NCI-H1436 (cell line): ENCODE measurements around the gene SIX5.
A peak's percentile ranks its signal among the peaks of the same experiment; 100 is the strongest.
"Not testable (repeated sequence)": the region's sequence is repeated elsewhere in the genome, so short reads cannot be mapped to it uniquely, and the experiment has no call there.

ENCODE experiments used
- DNase-seq: peaks from one replicate; lab custom pipeline; 2025; lab: John Stamatoyannopoulos, UW

Gene SIX5

GRCh38 chr19:45768984-45769782 is at the start of gene SIX5:
Gene SIX5 (minus strand): TSS chr19:45769252. CDS start chr19:45768844, 408 bp downstream.
- DNase-seq: peak; percentile 90

DNA sequence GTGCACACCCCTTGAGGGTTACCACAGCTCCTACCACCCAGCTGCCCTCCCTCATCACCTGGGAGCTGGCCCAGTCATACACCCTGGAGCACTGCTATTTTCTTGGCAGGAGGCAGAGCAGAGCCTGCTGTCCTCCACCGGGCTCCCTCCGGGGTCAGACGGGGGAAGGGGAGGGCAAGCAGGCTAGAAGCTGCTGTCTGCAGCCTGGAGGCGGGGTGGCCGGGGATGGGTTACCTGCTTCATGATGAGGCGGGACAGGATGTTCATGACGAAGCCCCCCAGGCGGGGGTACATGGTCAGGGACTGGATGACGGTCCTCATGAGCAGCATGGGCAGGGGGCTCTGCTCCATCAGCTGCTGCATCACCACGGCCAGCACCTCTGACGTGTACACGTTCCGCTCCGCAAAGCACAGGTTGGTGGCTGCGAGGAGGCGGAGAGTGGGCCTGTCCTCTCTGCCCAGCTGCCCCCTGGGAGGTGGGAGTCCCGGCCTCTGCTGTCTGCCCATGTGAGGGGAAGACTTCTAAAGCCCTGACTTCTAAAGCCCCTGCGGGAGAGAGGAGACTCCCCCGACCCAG is 48.8 kb upstream of the SIX5 start:
- DNase-seq: no peak

DNA sequence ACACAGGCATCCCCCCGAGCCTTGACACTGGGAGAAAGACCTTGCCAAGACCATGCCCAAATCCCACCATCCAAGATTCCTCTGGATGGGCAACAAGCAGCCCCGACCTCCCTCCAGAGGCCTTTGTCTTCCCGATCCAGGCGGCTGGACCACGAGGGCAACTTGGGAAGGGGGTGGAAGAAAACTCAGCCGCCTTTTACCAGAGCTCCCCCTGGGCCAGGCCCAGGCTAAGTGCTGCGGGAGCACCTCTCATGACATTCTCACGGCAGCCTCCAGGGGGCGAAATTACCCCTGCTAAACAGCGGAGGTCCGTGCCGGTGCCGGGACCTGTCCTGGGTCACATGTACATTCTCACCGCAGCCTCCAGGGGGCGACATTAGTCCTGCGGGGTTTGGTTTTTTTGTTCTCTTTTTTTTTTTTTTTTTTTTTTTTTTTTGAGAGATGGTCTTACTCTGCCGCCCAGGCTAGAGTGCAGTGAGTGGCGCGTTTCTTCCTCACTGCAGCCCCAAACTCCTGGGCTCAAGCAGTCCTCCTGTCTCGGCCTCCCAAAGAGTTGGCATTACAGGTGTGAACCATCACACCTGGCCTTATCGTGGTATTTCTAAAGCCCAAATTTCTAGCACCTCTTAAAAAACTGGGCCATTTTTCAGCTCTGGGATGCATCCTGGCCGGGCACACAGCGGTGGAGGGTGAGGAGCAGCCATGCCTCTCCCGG is 48.1 kb upstream of the SIX5 start:
- peak; percentile 93 for DNase-seq

DNA sequence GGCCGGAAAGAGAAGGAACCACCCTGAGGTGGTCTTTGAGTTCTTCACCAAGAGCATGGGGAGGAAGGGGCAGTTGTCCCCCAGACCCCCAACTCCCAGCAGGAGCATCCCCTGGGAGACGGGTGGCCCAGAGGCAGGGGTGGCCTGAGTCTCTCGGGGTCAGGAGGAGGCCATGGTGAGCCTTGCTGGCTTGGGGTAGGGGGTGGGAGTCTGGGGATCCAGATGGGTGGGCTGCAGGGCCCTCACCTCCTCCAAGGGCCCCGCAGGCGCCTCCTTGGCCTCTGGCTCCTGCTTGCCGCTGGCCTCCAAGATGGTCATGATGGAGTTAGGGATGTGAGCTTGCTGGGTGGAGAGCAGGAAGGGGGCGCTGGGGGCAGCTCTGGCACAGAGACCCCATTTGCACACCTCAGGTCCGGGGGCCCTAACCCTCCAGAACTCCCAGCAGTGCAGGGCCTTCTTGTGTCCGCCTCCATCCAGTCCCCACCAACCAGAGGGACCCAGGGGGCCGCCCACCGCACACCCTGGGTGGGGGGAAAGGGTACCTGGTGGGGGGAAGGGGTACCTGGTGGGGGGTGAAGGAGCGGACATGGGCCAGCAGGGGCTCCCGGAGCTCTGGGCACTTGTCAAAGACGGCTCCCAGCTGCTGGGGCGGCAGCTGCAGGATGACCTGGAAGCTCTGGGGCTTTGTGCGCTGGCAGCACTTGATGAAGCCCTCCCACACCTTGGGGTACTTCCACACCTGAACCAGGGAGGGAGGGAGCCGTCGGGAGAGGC is 47.4 kb upstream of the SIX5 start:
- no peak for DNase-seq

- no peak for DNase-seq
These were observed 46.6 kb upstream of the SIX5 start for GRCh38 chr19:45815481-45816216.

DNA sequence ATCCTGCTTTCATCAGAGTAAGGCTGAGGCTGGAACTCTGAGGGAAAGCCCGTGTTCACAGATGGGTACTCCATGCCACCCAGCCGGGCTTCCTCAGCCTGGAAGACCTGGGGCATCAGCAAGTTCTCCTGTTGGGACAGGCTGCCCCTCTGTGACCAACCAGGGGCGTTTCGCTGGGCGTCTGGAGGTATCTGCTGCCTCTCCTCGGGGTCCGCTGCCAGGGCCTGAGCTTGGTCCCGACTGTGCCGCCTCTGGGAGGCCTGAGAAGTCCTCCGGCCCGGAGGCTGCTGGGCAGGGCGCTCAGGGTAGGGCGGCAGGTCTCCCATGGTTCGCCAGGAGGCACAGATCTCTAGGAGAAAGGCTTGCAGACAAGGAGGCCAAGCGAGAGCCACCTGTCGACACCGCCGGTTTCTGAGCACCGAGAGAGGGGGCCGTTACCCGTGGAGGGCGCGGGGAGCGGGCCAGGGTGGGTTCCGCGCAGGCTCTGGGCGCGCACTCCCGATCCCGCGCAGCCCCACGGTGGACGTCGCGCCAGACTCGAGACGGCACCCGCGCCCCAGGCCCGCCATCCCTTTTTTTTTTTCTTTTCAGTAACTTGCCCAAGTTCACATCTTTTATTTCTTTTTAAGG is 45.9 kb upstream of the SIX5 start, which contains the start of gene RSPH6A:
Gene RSPH6A, minus strand, starts transcription at position 458 of the 630 bp plus-strand sequence. Its CDS starts 132 bp downstream, at position 326.
- no peak for DNase-seq

- DNase-seq: no peak
These were observed 45.2 kb upstream of the SIX5 start for GRCh38 chr19:45814166-45814780.

DNA sequence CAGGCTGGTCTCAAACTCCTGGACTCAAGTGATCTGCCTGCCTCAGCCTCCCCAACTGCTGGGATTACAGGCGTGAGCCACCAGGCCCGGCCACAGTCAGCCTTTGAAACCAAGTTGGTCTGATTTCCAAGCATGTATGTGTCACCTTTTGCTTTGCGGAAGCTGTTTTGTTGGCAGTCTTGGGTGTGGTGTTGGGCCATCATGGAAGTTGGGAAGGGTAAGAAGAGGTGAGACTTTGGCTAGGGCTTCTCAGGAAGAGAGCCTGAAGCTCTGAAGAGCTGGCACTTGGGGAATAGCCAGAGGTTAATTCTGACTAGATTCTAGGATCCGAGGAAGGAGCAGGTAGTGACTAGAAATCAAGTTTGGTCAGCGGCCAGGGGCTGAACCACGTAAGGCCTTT is 43.2 kb upstream of the SIX5 start:
- DNase-seq: no peak

DNA sequence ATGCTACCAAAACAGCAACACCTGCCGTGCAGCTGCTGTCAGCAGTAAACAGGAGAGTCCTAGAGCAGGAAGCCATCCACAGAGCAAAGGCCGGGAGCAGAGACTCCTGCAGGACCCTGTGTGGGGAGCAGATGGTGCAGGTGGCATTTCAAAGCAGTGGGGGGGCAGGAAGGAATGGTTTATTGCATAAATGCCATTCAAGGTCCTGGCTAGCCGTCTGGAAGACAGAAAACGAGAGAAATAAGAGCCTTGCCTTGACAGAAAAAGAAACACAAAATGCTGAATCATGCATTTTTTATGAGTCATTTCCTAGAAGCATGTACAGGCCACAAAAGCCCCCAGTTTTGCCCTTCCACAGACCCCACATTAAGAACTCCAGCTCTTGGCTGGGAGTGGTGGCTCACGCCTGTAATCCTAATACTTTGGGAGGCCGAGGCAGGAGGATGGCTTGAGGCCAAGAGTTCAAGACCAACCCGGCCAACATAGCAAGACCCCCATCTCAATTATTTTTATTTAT is 40.6 kb upstream of the SIX5 start:
- no peak for DNase-seq

GRCh38 chr19:45805719-45806118 is 36.7 kb upstream of the SIX5 start:
- DNase-seq: no peak

- no peak for DNase-seq
These were observed 35.8 kb upstream of the SIX5 start for GRCh38 chr19:45804959-45805230.

GRCh38 chr19:45804140-45804958 is 35.3 kb upstream of the SIX5 start:
- DNase-seq: no peak

DNA sequence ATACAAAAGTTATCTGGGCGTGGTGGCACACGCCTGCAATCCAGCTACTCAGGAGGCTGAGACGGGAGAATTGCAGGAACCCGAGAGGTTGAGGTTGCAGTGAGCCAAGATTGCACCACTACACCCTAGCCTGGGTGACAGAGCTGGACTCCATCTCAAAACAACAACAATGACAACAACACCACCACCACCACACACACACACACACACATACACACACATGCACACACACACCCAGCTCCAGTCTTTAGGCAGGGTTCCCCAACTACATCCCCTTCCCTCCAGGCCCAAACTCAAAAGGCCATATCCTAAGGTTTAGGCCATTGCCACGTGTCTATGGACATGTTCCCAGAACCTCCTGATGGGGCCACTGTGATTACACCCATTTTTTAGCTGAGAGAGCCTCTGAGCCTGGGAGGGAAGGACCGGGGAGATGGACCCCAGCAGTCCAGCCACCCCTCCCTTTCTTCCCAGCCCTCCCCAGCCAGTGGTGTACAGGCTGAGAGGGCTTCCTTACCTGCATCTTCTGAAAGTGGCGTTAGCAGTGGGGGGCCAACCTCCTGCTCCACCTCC is 32.6 kb upstream of the SIX5 start:
- DNase-seq: no peak

GRCh38 chr19:45800070-45800553 is 31.1 kb upstream of the SIX5 start:
- no peak for DNase-seq

DNA sequence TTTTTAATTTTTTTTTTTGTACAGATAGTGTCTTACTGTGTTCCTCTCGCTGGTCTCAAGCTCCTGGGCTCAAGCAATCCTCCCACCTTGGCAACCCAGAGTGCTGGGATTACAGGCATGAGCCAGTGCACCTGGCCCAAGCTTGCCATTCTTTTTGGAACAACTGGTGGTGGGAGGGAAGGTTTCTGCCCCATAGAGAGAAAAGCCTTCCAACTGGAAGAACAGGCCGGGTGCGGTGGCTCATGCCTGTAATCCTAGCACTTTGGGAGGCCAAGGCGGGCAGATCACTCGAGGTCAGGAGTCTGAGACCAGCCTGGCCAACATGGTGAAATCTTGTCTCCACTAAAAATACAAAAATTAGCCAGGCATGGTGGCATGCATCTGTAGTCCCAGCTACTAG is 30.5 kb upstream of the SIX5 start:
- DNase-seq: not testable (repeated sequence)

GRCh38 chr19:45798995-45799517 is 30.0 kb upstream of the SIX5 start:
- DNase-seq: peak; percentile 28

DNA sequence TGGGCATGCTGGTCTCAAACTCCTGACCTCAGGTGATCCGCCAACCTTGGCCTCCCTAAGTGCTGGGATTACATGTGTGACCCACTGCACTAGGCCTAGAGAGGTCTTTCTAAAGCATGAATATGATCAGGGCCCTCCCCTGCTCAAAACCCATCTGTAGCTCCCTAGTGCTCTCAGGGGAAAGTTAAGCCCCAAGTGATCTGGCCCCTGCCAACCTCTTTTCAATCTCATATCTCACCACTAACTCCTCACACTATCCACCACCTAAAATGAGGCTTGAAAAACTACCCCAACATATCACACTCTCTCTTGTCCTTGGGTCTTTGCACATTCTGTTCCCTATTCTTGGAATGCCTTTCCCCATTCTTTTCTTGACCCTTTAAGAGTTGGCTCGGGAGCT is 25.6 kb upstream of the SIX5 start:
- DNase-seq: no peak

DNA sequence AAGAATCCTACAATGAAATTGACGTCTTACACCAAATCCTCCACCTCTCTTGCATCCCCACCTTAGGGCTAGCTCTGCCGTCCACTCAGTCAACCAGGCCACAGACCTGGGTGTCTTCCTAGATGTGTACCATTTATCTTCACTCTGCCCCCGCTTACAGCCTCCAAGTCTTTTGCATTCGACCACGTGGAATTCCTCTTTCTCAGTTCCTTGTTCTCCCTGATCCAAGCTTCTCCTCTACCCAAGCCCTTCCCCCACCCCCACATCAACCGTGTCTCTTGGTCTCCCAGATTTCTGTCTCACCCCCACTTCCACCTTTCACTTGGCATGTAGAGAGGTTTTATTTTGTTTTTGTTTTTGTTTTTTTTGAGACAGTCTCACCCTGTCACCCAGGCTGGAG is 24.8 kb upstream of the SIX5 start:
- DNase-seq: no peak

- DNase-seq: no peak
These were observed 24.1 kb upstream of the SIX5 start for GRCh38 chr19:45793178-45793564.
